ENCODE measurements around the gene SYNCRIP. TPM values are rescaled to one million over a fixed set of nuclear protein-coding genes. Genes with fewer than 3 reads are reported as not detected.

SYNCRIP gene
- total and polyA plus RNA-seq, 2 of the 13 experiments (the other 11 are each of a cell fraction or from before 2014, with no cell fraction given), result 8.1 to 112 TPM

GRCh38 chr6:85594197-85594930 lies 48.3 kb downstream of the SYNCRIP start (continued):
- TF ChIP-seq ZNF468 (CRISPR knock-in tag; IDR thresholded peaks at IDR 0.05) (no peak), CCAR2 (optimal IDR thresholded peaks at IDR 0.05; ENCODE audit: low read depth, low read length) (no peak), SIN3B (IDR thresholded peaks at IDR 0.05; ENCODE audit: low read length) (no peak), KLF16 (CRISPR knock-in tag; IDR thresholded peaks at IDR 0.05) (no peak), DBP (CRISPR knock-in tag; IDR thresholded peaks at IDR 0.05; ENCODE audit: not compliant biosample characterization) (no peak), POLR2AphosphoS5 (IDR thresholded peaks at IDR 0.05; ENCODE audit: low read depth, low read length) (no peak), NFIC (IDR thresholded peaks at IDR 0.05; ENCODE audit: low read length) (no peak), CBFB (CRISPR knock-in tag; IDR thresholded peaks at IDR 0.05) (no peak), RARA (CRISPR knock-in tag; IDR thresholded peaks at IDR 0.05) (no peak), ZFP82 (CRISPR knock-in tag; IDR thresholded peaks at IDR 0.05; ENCODE audit: borderline replicate concordance) (no peak), ARID4A (CRISPR knock-in tag; IDR thresholded peaks at IDR 0.05; ENCODE audit: borderline replicate concordance) (peak; percentile 19; the same call in 1 of the 2 replicates), ZNF318 (CRISPR knock-in tag; IDR thresholded peaks at IDR 0.05) (no peak)
- TF ChIP-seq, protein P1, sequence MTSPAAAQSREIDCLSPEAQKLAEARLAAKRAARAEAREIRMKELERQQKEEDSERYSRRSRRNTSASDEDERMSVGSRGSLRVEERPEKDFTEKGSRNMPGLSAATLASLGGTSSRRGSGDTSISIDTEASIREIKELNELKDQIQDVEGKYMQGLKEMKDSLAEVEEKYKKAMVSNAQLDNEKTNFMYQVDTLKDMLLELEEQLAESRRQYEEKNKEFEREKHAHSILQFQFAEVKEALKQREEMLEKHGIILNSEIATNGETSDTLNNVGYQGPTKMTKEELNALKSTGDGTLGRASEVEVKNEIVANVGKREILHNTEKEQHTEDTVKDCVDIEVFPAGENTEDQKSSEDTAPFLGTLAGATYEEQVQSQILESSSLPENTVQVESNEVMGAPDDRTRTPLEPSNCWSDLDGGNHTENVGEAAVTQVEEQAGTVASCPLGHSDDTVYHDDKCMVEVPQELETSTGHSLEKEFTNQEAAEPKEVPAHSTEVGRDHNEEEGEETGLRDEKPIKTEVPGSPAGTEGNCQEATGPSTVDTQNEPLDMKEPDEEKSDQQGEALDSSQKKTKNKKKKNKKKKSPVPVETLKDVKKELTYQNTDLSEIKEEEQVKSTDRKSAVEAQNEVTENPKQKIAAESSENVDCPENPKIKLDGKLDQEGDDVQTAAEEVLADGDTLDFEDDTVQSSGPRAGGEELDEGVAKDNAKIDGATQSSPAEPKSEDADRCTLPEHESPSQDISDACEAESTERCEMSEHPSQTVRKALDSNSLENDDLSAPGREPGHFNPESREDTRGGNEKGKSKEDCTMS (CRISPR knock-in tag; conservative IDR thresholded peaks at IDR 0.05), result no peak

All from HepG2 (cell line).